GM10248 (cell line): ENCODE data around the gene RBM26.
"Not testable (repeated sequence)": the region's sequence is repeated elsewhere in the genome, so short reads cannot be mapped to it uniquely, and the experiment has no call there.

Experiments
- CTCF ChIA-PET: fragments of 300-600 bp; sonication (Branson Sonifier 250); formaldehyde crosslinking; extraction: SDS; loops from one replicate; lab custom pipeline; 2021; ENCODE audit warnings: antibody characterized with exemption; lab: Yijun Ruan, JAX
- POLR2A ChIA-PET: fragments of 350-650 bp; sonication (Branson Sonifier 250); formaldehyde crosslinking; extraction: SDS; loops from one replicate; lab custom pipeline; 2020; ENCODE audit warnings: antibody characterized with exemption; lab: Yijun Ruan, JAX
- DNase-seq: peaks from one replicate; pipeline ENCODE4 v3.0.0; 2012; ENCODE audit errors: extremely low spot score
- CTCF ChIP-seq: IDR thresholded peaks from 2 replicates; pipeline ENCODE4 v1.5.1; 2012; ENCODE audit warnings: mild to moderate bottlenecking, low read depth; ENCODE audit errors: extremely low read depth, missing control alignments, control extremely low read depth

Gene RBM26

GRCh38 chr13:79352107-79352506, 53.9 kb downstream of the RBM26 start:
- CTCF ChIA-PET = no interaction called here

GRCh38 chr13:79349608-79350007, 56.4 kb downstream of the RBM26 start:
- CTCF ChIA-PET = interaction anchor here (1.2 to 3.1 kb wide), 4 partner anchors 15 to 43 kb away, joined by 3 to 7 read pairs (median 4); no protein-coding TSS in a partner anchor
- DNase-seq, POLR2A ChIA-PET: not testable (repeated sequence)

More at GRCh38 chr13:79352107-79352506, 53.9 kb downstream of the RBM26 start:
- TF ChIP-seq CTCF = no peak
- POLR2A ChIA-PET = no interaction called here
- no peak for DNase-seq

- no peak for DNase-seq
- ChIA-PET POLR2A (no interaction called here), CTCF (interaction anchor here (1.2 to 3.1 kb wide), 4 partner anchors 16 to 44 kb away, joined by 3 to 7 read pairs (median 4); no protein-coding TSS in a partner anchor)
- no peak for TF ChIP-seq CTCF
Measured at GRCh38 chr13:79349011-79349410, 57.0 kb downstream of the RBM26 start.

GRCh38 chr13:79346300-79346914, 59.6 kb downstream of the RBM26 start:
- POLR2A ChIA-PET = no interaction called here
- DNase-seq = no peak
- CTCF ChIA-PET = no interaction called here
- no peak for TF ChIP-seq CTCF

GRCh38 chr13:79341202-79341601, 64.9 kb downstream of the RBM26 start:
- POLR2A ChIA-PET = no interaction called here
- CTCF ChIA-PET = no interaction called here
- DNase-seq = no peak
- TF ChIP-seq CTCF = no peak

GRCh38 chr13:79340490-79340889, 65.6 kb downstream of the RBM26 start:
- POLR2A ChIA-PET = no interaction called here
- CTCF ChIA-PET = interaction anchor here (1.2 kb wide), 1 partner anchor 14 kb away, joined by 3 read pairs; no protein-coding TSS in a partner anchor
- DNase-seq = no peak

More at GRCh38 chr13:79340490-79340889, 65.6 kb downstream of the RBM26 start:
- TF ChIP-seq CTCF = peak; percentile 5
